A549 (cell line): ENCODE data around the gene CEP290.

Source experiments
- KDM1A ChIP-seq: fragments of 200-600 bp; sonication (generic); IDR thresholded peaks from 2 replicates; pipeline ENCODE4 v1.6.1; 2016; ENCODE audit warnings: low read depth, mild to moderate bottlenecking
- MYC ChIP-seq: IDR thresholded peaks from 2 replicates; pipeline ENCODE4 v1.6.1; 2012; ENCODE audit warnings: mild to moderate bottlenecking, inconsistent platforms, low read length, improper control_type of control experiment, borderline replicate concordance
- POLR2A ChIP-seq: IDR thresholded peaks from 2 replicates; pipeline ENCODE4 v1.6.1; 2012; ENCODE audit warnings: mild to moderate bottlenecking, low read length
- RAD21 ChIP-seq, 2 experiments: fragments of >200 bp in 1 of 2; sonication (Bioruptor Twin) in 1 of 2; formaldehyde crosslinking in 1 of 2; IDR thresholded peaks in 1 of 2; conservative IDR thresholded peaks in 1 of 2; 2 replicates in 1 of 2; 3 replicates in 1 of 2; pipeline ENCODE4 v1.6.1; 2012 to 2018; ENCODE audit warnings: inconsistent platforms in 1 of 2
- RCOR1 ChIP-seq: fragments of 150-350 bp; IDR thresholded peaks from 2 replicates; pipeline ENCODE4 v1.6.1; 2014; ENCODE audit warnings: antibody characterized with exemption, low read length, low read depth
- RNF2 ChIP-seq: fragments of 200-600 bp; sonication (generic); IDR thresholded peaks from 2 replicates; pipeline ENCODE4 v1.6.1; 2016; ENCODE audit warnings: low read depth, mild to moderate bottlenecking, antibody characterized with exemption, moderate library complexity, borderline replicate concordance
- SMC3 ChIP-seq: fragments of >200 bp; sonication (Bioruptor Twin); formaldehyde crosslinking; IDR thresholded peaks from 3 replicates; pipeline ENCODE4 v1.6.1; 2018; ENCODE audit warnings: inconsistent platforms
- TF ChIP-seq, protein P1 (sequence below): fragments of >200 bp; sonication (Bioruptor Twin); formaldehyde crosslinking; IDR thresholded peaks from 3 replicates; pipeline ENCODE4 v1.6.1; 2016
- TF ChIP-seq, protein P2 (sequence below): fragments of >200 bp; sonication (Bioruptor Twin); formaldehyde crosslinking; IDR thresholded peaks from 3 replicates; pipeline ENCODE4 v1.5.1; 2016
- TF ChIP-seq, protein P3 (sequence below): fragments of 450-650 bp; IDR thresholded peaks from 2 replicates; pipeline ENCODE4 v1.6.1; 2014; ENCODE audit warnings: antibody characterized with exemption
- TF ChIP-seq, protein P4 (sequence below): IDR thresholded peaks from 2 replicates; pipeline ENCODE4 v1.6.1; 2012; ENCODE audit warnings: low read depth, borderline replicate concordance

DNA sequence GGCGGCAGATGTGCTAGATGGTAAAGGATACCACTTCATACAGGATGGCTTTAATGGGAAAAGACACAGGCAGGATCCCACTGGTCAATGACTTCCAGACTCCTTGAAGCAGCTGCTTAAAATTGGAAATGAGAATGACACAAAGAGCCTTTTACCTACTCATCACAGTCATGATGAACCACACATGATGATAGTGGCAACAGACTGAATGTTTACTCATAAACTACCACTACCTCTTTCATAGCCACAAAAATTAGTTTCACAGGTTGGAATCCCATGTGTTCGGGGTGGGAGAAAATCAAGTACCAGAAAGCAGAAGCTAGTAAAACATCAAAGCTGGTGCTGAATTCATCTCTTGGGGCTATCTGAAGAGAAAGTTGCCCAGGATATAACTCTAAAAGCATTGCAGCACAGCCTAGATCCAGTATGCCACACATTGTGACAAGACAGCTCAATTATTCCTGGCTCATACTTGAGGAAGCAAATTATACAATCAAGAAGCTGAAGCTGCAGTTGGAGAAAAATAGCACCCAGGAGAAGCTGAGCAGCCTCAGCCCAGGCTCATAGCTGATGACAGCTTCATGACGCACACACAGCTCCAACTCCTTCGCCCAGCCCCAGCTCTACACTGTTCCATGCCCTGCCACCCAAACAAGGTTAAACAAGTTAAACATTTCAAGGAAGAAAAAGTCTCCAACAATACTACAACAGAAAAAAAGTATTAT lies 83.7 kb downstream of the CEP290 start:
- TF ChIP-seq, protein P1, sequence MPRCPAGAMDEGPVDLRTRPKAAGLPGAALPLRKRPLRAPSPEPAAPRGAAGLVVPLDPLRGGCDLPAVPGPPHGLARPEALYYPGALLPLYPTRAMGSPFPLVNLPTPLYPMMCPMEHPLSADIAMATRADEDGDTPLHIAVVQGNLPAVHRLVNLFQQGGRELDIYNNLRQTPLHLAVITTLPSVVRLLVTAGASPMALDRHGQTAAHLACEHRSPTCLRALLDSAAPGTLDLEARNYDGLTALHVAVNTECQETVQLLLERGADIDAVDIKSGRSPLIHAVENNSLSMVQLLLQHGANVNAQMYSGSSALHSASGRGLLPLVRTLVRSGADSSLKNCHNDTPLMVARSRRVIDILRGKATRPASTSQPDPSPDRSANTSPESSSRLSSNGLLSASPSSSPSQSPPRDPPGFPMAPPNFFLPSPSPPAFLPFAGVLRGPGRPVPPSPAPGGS = no peak
- TF ChIP-seq POLR2A (no peak), KDM1A (no peak), SMC3 (no peak), RAD21 (conservative IDR thresholded peaks at IDR 0.05 in 1 of 2, IDR thresholded peaks at IDR 0.05 in 1 of 2) (no peak), RCOR1 (no peak), RNF2 (no peak), MYC (no peak)
- TF ChIP-seq, protein P2, sequence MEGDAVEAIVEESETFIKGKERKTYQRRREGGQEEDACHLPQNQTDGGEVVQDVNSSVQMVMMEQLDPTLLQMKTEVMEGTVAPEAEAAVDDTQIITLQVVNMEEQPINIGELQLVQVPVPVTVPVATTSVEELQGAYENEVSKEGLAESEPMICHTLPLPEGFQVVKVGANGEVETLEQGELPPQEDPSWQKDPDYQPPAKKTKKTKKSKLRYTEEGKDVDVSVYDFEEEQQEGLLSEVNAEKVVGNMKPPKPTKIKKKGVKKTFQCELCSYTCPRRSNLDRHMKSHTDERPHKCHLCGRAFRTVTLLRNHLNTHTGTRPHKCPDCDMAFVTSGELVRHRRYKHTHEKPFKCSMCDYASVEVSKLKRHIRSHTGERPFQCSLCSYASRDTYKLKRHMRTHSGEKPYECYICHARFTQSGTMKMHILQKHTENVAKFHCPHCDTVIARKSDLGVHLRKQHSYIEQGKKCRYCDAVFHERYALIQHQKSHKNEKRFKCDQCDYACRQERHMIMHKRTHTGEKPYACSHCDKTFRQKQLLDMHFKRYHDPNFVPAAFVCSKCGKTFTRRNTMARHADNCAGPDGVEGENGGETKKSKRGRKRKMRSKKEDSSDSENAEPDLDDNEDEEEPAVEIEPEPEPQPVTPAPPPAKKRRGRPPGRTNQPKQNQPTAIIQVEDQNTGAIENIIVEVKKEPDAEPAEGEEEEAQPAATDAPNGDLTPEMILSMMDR = no peak
- TF ChIP-seq, protein P3, sequence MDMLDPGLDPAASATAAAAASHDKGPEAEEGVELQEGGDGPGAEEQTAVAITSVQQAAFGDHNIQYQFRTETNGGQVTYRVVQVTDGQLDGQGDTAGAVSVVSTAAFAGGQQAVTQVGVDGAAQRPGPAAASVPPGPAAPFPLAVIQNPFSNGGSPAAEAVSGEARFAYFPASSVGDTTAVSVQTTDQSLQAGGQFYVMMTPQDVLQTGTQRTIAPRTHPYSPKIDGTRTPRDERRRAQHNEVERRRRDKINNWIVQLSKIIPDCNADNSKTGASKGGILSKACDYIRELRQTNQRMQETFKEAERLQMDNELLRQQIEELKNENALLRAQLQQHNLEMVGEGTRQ = no peak
- TF ChIP-seq, protein P4, sequence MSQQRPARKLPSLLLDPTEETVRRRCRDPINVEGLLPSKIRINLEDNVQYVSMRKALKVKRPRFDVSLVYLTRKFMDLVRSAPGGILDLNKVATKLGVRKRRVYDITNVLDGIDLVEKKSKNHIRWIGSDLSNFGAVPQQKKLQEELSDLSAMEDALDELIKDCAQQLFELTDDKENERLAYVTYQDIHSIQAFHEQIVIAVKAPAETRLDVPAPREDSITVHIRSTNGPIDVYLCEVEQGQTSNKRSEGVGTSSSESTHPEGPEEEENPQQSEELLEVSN = no peak
